NCI-H2029 treated with DMSO at 0.1 percent for 48 hours (cell line): ENCODE data around the gene CENPP.
A peak's percentile ranks its signal among the peaks of the same experiment; 100 is the strongest.
"Not testable (repeated sequence)": the region's sequence is repeated elsewhere in the genome, so short reads cannot be mapped to it uniquely, and the experiment has no call there.

Experiments used
- DNase-seq: peaks from one replicate; lab custom pipeline; 2025; lab: John Stamatoyannopoulos, UW

CENPP gene

DNA sequence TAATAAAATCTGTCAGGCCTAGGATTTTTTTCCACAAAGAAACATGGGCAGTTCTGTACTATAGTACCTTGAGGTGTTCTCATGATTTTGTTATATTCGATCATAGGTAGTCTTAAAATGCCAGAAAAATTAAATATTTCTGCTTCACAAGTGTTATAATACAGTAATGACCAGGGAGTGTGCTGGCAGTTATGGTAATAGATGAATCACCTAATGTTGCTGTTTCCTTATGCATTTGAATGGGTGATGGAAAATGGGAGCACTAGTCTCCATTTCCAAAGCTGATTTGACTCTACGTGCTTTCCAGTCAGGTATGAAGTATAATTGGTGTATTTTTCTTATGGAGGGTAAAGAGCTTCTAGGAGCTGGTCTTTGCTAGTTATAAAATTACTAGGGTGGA, 54.9 kb downstream of the CENPP start:
- DNase-seq = no peak

DNA sequence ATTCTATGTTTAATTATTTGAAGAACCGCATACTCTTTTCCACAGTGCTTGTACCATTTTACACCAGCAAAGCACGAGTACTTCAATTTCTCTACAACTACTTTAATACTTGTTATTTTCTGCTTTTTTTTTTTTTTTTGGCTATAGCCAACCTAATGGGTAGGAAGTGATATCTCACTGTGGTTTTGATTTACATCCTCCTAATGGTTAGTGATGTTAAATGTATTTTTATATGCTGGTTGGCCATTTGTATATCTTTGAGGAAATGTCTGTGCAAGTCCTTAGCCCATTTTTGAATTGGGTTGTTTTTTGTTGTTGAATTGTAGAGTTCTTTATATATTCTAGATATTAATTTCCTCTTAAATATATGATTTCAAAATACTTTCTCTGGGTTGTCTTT, 56.0 kb downstream of the CENPP start:
- DNase-seq = no peak

- no peak for DNase-seq
These were observed 58.6 kb downstream of the CENPP start for GRCh38 chr9:92384375-92384774.

- no peak for DNase-seq
These were observed 59.2 kb downstream of the CENPP start for GRCh38 chr9:92385001-92385400.

- DNase-seq = peak; percentile 20
These were observed 59.7 kb downstream of the CENPP start for GRCh38 chr9:92385477-92385876.

DNA sequence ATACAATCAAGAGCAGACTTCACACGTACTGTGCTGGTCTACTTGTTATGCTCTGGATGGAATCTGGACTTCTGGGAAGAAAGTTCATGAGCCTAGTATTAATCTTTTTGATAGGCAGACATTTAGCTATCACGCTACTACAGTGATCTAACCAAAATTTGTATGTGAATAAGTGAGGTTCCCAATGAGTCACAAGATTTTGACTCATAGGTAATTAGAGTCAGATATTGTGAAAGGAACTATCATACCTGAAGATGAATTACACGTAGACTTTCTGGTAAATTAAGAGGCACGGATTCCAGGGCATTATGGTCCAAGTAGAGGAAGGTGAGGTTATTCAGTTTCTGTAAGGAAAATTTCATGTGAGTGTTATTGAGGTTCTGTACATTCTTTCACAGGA, 60.2 kb downstream of the CENPP start:
- no peak for DNase-seq

DNA sequence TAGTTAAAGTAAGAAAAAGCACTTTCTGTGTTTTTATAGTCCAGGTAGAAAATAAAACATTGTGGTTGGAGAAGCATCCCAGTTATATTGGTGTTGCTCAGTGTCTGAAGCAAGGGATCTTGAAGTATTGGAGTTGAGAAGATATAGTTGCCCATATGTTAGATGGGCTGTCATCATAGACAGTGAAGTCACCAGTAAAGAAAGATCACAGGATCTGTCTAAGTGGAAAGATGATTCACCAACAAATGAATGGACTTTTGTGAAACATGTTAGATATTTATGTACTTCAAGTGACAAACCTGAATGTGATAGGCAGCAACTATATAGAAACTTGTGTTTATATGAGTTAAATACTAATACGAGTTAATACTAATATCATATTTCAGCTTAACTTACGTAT, 66.9 kb downstream of the CENPP start:
- DNase-seq = no peak

DNA sequence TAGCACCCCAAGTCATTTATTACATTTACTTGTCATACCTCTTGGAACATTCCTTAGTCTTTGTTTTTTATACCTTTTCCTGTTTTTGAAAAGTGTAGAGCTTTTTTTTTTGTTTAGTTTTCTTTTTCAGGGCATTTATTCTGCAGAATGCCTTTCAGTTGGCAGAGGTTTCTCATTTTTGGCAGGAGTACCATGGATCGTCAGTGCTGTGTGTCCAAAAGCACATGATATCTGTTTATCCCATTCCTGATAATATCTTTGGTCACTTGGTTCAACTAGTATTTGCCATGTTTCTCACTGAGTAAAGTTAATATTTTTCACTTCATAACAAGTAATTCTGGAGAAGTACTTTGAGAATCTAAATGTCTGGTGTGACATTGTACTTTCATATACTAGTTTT, 67.9 kb downstream of the CENPP start:
- no peak for DNase-seq

DNA sequence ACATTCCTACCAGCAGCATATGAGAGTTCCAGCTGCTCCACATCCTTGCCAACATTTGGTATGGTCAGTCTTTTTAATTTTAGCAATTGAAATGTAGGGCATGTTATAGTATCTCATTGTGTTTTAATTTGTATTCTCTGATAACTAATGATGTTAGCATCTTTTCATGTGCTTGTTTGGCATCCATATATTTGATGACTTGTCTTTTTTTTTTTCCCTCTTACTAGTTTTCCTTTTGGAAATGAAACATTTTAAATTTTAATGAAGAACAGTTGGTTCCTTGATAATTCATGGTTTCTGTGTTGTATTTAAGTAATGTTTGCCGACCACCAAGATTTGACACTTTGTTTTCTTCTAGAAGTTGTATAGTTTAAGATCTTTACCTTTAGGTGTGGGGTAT, 69.9 kb downstream of the CENPP start:
- DNase-seq = no peak

GRCh38 chr9:92397853-92398252, 72.1 kb downstream of the CENPP start:
- no peak for DNase-seq

DNA sequence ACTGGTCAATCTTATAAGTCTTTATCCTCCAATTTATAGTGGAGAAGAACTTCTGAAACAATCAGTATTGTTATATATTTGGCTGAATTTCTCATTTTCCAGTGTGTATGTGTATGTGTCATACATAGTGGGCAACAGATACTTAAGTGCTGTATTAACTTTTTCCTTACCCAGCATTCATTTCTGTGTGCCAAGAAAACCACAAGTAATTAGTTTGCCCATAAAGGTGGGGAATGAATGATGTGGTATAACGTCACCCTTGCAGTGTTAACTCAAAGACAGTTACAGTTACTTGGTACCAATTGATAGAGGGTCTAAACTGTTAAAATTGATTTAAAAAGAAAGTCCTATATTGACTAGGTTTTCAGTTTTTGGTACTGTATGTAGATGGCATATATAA, 76.6 kb downstream of the CENPP start:
- DNase-seq = no peak

DNA sequence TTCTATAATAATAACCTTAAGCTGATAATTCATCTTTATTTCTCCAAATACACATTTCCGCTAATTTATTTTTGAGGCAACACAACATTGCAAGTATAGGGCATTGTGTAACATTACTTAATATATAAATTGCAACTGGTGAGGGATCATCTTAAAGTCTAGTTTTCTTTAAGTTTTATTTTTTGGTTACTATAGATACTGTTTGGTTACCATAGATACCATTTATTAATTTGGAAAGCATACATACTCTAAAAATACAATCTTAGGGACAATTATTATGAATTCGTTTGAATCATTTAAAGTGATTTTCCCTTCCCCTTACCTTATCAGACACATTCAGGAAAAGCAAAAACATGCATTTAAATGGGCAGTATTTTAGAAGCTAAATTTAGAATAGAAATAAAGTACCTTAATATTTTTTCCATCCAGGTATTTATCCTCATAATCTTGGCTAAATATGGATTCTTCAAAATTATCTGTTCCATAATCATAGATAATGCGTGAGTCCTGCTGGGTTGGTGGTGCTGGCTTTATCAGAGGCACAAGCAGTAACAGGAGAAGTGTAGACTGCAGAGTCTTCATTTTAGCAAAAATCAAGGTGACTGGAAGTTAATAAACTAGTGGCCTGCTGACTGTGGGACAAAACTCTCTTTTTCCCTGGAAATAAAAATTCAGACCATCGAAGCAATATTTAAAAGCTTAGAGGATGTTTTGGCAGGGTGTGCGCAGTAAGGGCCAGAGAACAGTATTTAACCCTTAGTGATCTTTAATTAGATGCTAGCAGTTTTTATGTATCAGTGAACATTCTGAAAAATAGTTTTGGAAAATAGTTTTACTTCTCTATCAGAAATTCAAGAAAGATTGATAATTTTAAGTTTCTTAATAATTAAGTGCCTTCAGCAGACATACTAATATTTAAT, 77.3 kb downstream of the CENPP start:
- DNase-seq = no peak

DNA sequence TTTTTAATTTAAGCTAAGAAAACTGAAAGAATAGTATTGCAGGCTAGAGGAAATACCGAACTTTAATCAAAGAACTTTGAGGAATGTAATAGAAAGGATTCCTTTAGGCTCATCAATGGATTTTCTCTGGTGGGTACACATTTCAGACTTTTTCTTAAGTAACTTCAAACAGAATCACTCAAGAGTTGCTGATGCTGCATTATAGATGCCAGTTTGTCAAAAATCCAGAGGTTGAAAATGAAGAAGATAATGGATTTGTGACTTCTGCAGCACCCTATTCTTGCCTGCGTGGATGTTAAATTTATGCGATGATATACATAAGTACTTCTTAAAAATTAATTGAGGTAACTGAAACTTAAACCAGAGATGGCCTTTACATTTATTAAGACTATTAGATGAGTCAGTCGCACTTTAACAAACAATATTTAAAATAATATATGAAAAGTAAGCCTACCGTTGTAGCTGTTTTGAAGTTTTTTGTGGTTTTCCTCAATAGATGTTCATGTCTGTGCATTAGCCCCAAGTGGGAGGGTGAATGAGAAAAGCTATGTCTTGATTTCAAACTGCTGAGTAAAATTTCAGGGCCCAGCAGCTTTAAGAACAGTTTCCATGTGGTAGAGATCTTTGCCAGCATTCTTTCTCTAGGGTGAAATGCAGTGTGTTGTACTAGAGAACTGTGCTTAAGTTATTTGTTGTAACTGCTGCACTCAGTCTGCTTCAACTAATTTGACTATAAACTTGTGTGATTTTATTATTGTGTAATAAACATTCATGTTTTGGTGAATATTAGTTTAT, 78.5 kb downstream of the CENPP start, which contains the start of gene OGN:
OGN (minus strand) TSS at position 537 of the 795 bp plus-strand sequence. CDS start 1,171 bp downstream, outside the sequence.
- no peak for DNase-seq

GRCh38 chr9:92405818-92406217, 80.1 kb downstream of the CENPP start:
- no peak for DNase-seq

GRCh38 chr9:92406477-92406876, 80.7 kb downstream of the CENPP start:
- DNase-seq = no peak

DNA sequence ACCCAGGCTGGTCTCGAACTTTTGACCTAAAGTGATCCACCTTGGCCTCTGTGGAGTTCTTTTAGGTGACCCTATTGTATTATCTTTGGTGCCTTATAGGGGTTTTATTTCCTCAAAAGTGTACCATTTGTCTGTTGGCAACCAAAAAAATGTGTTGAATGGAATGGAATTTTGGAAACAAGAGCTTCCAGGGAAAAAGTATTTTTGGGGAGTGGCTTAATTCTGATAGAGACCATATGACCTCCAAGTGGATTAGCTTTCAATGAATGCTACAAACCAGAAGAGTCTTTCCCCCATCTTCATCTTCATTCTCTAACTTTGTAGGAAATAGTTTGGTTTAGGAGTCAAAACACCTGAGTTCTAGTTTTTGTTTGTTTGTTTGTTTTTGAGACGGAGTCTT, 82.1 kb downstream of the CENPP start:
- DNase-seq = no peak

DNA sequence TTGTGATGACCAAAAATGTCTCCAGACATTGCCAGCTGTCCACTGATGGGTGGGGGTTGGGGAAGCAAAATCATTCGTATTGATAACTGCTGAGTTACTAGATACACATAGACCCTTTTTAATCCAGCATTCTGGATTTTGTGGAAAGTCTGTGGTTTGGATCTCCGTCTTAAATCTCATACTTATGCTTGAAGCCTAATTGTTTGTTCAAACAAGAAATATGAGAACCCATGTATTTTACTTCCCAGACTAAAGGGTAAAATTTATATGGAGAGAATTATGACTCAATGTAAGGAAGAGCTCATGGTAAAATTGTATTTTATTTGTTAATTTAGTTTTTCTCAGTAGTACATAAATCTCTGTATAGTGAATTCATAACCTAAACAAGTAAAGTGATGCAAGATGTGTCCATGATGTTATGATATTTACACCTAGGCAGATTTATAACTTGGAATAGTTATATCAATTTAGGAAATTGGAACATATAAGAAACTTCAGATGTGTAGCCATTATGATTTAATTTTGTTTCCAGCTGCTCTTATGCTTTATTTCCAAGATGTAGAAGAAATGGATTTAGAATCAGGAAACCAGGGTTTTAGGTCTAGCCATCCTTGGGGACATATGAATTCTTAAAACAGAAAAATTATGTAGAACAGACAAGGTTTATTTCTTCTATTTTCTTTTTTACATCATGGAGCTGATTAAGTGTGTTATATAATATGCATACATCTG, 83.2 kb downstream of the CENPP start:
- DNase-seq = no peak

- not testable (repeated sequence) for DNase-seq
These were observed 85.4 kb downstream of the CENPP start for GRCh38 chr9:92411157-92411556.

- no peak for DNase-seq
These were observed 88.8 kb downstream of the CENPP start for GRCh38 chr9:92414566-92414965.

GRCh38 chr9:92422611-92423338, 97.0 kb downstream of the CENPP start:
- no peak for DNase-seq

GRCh38 chr9:92423612-92424011, 97.9 kb downstream of the CENPP start:
- no peak for DNase-seq

DNA sequence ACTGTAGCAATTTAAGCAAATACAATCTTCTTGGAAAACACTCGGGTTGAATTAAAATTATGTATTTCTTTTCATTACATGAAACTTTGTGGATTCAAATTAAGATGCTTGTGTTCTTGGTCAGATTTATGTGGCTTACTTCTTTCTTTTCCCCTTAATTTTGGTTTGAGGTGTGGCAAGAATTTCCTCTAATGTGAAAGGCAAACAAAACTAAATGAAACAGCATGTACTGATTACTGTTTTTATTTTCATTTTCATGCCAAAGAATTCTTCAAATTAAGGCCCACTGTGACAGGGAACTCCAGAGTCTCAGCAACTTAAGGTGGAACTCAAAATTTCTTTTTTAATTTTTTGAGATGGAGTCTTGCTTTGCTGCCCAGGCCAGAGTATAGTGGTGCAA, 98.6 kb downstream of the CENPP start, which contains the start of gene OMD:
OMD (minus strand) TSS at position 132 of the 400 bp plus-strand sequence. CDS start 6,913 bp downstream, outside the sequence.
- DNase-seq = no peak
